HepG2 (cell line): ENCODE results near the gene GCLM. TPM values are rescaled to one million over a fixed set of nuclear protein-coding genes. Genes with fewer than 3 reads are reported as not detected.
A peak's percentile ranks its signal among the peaks of the same experiment; 100 is the strongest.

Experiments
- E2F5 ChIP-seq: sonication (generic); formaldehyde crosslinking; conservative IDR thresholded peaks from 2 replicates; pipeline ENCODE4 v1.4.0; 2020; ENCODE audit warnings: missing genetic modification reagents
- FOXJ3 ChIP-seq: sonication (generic); formaldehyde crosslinking; IDR thresholded peaks from 2 replicates; pipeline ENCODE4 v1.4.0; 2020; ENCODE audit warnings: missing genetic modification reagents, mild to moderate bottlenecking, borderline replicate concordance
- GFI1 ChIP-seq: sonication (generic); formaldehyde crosslinking; IDR thresholded peaks from 2 replicates; pipeline ENCODE4 v1.5.0; 2020; ENCODE audit warnings: missing genetic modification reagents, mild to moderate bottlenecking, borderline replicate concordance
- HBP1 ChIP-seq: IDR thresholded peaks from 2 replicates; pipeline ENCODE4 v1.6.1; 2016; ENCODE audit warnings: low read depth, control low read depth
- HNF4A ChIP-seq: sonication (generic); formaldehyde crosslinking; IDR thresholded peaks from 2 replicates; pipeline ENCODE4 v1.4.0; 2020; ENCODE audit warnings: missing genetic modification reagents
- MTA1 ChIP-seq: sonication (generic); formaldehyde crosslinking; IDR thresholded peaks from 2 replicates; pipeline ENCODE4 v1.4.0; 2020; ENCODE audit warnings: missing genetic modification reagents, mild to moderate bottlenecking, borderline replicate concordance
- PBX3 ChIP-seq: sonication (generic); formaldehyde crosslinking; IDR thresholded peaks from 2 replicates; pipeline ENCODE4 v1.8.1; 2023; ENCODE audit warnings: missing genetic modification reagents, inconsistent platforms, borderline replicate concordance
- PHF21A ChIP-seq: sonication (generic); formaldehyde crosslinking; IDR thresholded peaks from 2 replicates; pipeline ENCODE4 v1.5.0; 2020; ENCODE audit warnings: mild to moderate bottlenecking, missing genetic modification reagents
- POGK ChIP-seq: sonication (generic); formaldehyde crosslinking; conservative IDR thresholded peaks from 2 replicates; pipeline ENCODE4 v1.8.0; 2022; ENCODE audit warnings: mild to moderate bottlenecking, moderate library complexity, missing genetic modification reagents
- RAD21 ChIP-seq: fragments of 450-650 bp; formaldehyde crosslinking; IDR thresholded peaks from 2 replicates; pipeline ENCODE4 v1.5.0; 2020; ENCODE audit warnings: mild to moderate bottlenecking
- SIN3B ChIP-seq: fragments of 150-350 bp; IDR thresholded peaks from 2 replicates; pipeline ENCODE4 v1.6.1; 2014; ENCODE audit warnings: low read length
- SIX1 ChIP-seq: sonication (generic); formaldehyde crosslinking; IDR thresholded peaks from 2 replicates; pipeline ENCODE4 v1.4.0; 2020; ENCODE audit warnings: missing genetic modification reagents, borderline replicate concordance
- SIX4 ChIP-seq: sonication (generic); formaldehyde crosslinking; IDR thresholded peaks from 2 replicates; pipeline ENCODE4 v1.4.0; 2020; ENCODE audit warnings: missing genetic modification reagents
- TEAD3 ChIP-seq: optimal IDR thresholded peaks from 2 replicates; pipeline ENCODE3; 2016; ENCODE audit warnings: borderline replicate concordance
- TFDP2 ChIP-seq: sonication (generic); formaldehyde crosslinking; IDR thresholded peaks from 2 replicates; pipeline ENCODE4 v1.4.0; 2020; ENCODE audit warnings: missing genetic modification reagents
- YEATS4 ChIP-seq: sonication (generic); formaldehyde crosslinking; IDR thresholded peaks from 2 replicates; pipeline ENCODE4 v1.4.0; 2020; ENCODE audit warnings: missing genetic modification reagents, borderline replicate concordance
- ZNF282 ChIP-seq: fragments of 450-650 bp; IDR thresholded peaks from 2 replicates; pipeline ENCODE4 v1.6.1; 2018; ENCODE audit not compliant: partially characterized antibody
- polyA plus RNA-seq, 8 experiments: library from polyadenylated mRNA; depleted of rRNA in 3 of 8; stranded (reverse) in 7 of 8; unstranded in 1 of 8; fragments of >200 nt; fragmentation: Illumina TruSeq in 4 of 8; extraction: Trizol in 4 of 8; gene quantifications; 2 replicates each; pipeline versions ENCODE4 v1.2.1 to v1.2.3, GENCODE V29; 2011 to 2016; ENCODE audit warnings: low read depth in 4 of 8, missing spikeins in 1 of 8, mixed read lengths in 1 of 8; ENCODE audit not compliant: insufficient read depth in 1 of 8
- total RNA-seq, 5 experiments: library from RNA; depleted of rRNA; stranded (reverse); fragments of >200 nt; fragmentation: Illumina TruSeq; extraction: Trizol; gene quantifications; 2 replicates each; pipeline ENCODE4 v1.2.3, GENCODE V29; 2016; ENCODE audit warnings: low read depth in 1 of 5

The GCLM gene
- total and polyA plus RNA-seq, 2 of the 13 experiments (the other 11 are each of a cell fraction or from before 2014, with no cell fraction given): 8.7 to 29.9 TPM

GRCh38 chr1:93909146-93910050, at the start of gene GCLM (continued):
- no peak; the same call in 1 of the 2 replicates for TF ChIP-seq HBP1
- TF ChIP-seq SIX1: no peak
- no peak for TF ChIP-seq HNF4A (CRISPR knock-in tag)
- no peak for TF ChIP-seq TEAD3 (CRISPR knock-in tag)
- TF ChIP-seq GFI1: peak; percentile 74; the same call in 1 of the 2 replicates
- TF ChIP-seq ZNF282: no peak
- peak; percentile 85 for TF ChIP-seq YEATS4
- TF ChIP-seq PBX3: no peak
- peak; percentile 57; the same call in 1 of the 2 replicates for TF ChIP-seq PHF21A
- peak; percentile 67 for TF ChIP-seq TFDP2 (CRISPR knock-in tag)
- TF ChIP-seq E2F5 (CRISPR knock-in tag): peak; percentile 76
- TF ChIP-seq POGK: peak; percentile 80; the same call in 1 of the 2 replicates
- peak; percentile 19; the same call in 1 of the 2 replicates for TF ChIP-seq SIX4 (CRISPR knock-in tag)
- TF ChIP-seq FOXJ3: no peak
- TF ChIP-seq RAD21 (CRISPR knock-in tag): peak; percentile 94
- TF ChIP-seq MTA1 (CRISPR knock-in tag): 0 out of 2 replicates have a peak, but pooled peaks have one; percentile 33
- TF ChIP-seq SIN3B: no peak
